GM19193 (cell line): ENCODE measurements around the gene GUCA1C.

Experiments used
- POLR2A ChIP-seq: IDR thresholded peaks from 4 replicates; pipeline ENCODE4 v1.6.1; 2011; ENCODE audit not compliant: insufficient read depth, insufficient read length; ENCODE audit errors: extremely low read depth

The GUCA1C gene

DNA sequence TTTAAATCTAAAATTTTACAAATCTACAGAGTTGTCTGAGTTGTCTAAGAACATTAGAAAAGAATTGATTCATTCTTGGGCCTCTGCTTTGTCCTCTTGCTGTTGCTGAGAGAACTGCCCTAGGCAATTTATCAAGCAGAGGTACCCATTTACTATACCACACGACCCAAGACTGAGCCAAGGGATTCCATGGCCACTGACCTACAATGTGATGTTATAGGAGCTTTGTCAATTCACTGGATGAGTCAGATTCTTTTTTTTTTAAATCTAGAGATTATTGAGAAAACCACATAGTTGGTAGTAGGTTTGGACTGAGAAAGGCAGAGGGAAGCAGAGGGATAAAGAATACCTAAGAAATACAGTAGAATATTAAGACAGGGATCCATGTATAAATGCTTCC is 75.8 kb downstream of the GUCA1C start:
- no peak for TF ChIP-seq POLR2A

DNA sequence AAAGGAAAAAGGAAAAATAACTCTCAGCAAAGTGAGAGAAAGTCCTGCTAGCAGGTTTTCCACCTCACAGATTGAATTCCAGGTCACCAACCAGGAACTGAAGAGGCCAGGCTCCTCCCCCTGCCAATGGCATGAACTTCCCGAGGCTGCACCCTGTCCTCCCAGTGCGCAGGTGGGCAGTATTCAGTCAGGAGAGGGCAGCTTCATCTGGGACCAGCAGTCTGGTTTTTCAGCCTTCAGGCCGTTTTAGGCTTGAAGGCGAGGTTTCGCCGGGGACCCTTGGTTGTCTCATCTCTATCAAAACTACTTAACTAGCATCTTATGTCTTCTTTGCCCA is 89.9 kb downstream of the GUCA1C start:
- TF ChIP-seq POLR2A = no peak

DNA sequence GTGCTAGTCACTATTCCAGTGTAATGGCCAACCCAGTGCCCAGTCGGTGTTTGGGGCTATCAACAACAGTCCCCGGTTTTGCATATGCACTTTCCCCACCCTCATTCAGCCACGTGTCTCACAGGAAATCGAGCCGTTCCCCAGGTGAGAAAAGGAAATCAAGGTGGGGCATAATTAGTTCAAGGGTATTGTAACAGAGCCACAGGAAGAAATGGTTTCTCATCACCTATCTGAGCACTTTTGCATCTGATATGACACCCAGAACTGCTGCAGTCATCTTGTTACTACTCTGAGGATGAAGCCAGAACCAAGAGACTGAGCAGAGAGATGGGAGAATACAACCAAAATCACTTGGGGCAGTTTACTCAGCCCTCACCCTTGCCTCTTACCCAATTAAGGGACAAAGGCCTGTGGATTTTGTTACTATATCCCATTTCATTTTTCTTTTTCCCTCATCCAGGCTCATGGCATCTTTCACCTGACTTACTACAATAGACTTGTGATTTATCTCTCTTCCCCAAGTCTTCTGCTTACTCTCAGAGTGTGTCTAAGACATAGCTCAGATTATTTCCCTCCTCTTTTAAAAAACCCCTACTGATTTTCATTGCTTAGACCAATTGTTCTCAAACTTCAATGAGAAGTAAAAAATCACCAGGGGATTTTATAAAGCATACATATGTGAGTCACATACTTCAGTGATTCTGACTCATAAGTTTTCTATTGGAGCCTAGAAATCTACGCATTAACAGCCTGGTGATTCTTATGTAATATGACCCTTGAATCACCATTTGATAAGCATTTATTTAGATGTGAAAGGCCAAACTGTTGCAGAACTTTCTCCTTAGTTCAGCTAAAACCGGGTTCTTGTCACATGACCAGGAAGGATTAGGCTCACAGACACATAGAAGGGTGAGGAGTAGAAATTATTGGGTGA is 90.5 kb downstream of the GUCA1C start:
- no peak for TF ChIP-seq POLR2A

DNA sequence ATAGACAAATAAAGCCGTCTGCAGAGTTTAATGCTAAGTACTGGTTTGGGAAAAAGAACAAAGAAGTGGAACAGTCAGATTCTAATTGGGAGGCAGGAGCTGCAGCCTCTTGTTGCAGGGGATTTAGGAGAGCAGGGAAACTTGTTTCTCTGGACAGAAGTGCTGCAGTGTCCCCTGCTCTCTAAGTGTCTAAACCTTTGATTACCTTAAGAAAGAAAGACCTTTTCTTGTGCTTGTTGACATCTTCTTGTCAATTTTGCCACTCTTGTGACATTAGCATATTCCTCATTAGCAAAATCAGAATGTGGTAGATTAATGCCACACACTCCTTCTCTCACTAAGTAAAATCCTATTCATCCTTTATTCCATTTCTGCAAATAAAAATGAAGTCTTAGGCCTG is 92.3 kb downstream of the GUCA1C start:
- TF ChIP-seq POLR2A = no peak
